Astrocyte of the spinal cord (primary cell): ENCODE results near the gene RPRML.
"Not testable (repeated sequence)": the region's sequence is repeated elsewhere in the genome, so short reads cannot be mapped to it uniquely, and the experiment has no call there.

Source experiments
- DNase-seq: peaks from one replicate; pipeline ENCODE4 v3.0.0; 2011; ENCODE audit warnings: low read depth, low spot score
- H3K4me3 ChIP-seq: 2 replicates; pipeline ENCODE4 v1.5.1; 2011; ENCODE audit warnings: low read depth, mild to moderate bottlenecking, low read length, moderate library complexity
- CTCF ChIP-seq: IDR thresholded peaks from 2 replicates; pipeline ENCODE4 v1.5.1; 2012; ENCODE audit warnings: low read depth, mild to moderate bottlenecking, low read length, inconsistent platforms
- in situ Hi-C: cut with HindIII; loops from 2 replicates; pipeline ENCODE4 v1.10.0; 2017; ENCODE audit warnings: low sequenced_read_pairs

RPRML gene

GRCh38 chr17:46968224-46968834 is 10.7 kb downstream of the RPRML start:
- H3K4me3 ChIP-seq: no peak overlapping the region
- in situ Hi-C loops: no loop called here
- no peak for TF ChIP-seq CTCF
- no peak for DNase-seq

GRCh38 chr17:46964315-46965265 is 14.5 kb downstream of the RPRML start:
- in situ Hi-C loops: no loop called here
- no peak for TF ChIP-seq CTCF
- no peak for DNase-seq
- H3K4me3 ChIP-seq: no peak overlapping the region

GRCh38 chr17:46963571-46963970 is 15.5 kb downstream of the RPRML start:
- in situ Hi-C loops: no loop called here
- no peak overlapping the region for H3K4me3 ChIP-seq
- DNase-seq: no peak
- TF ChIP-seq CTCF: no peak

- in situ Hi-C loops: no loop called here
- no peak overlapping the region for H3K4me3 ChIP-seq
- peak; percentile 48 for DNase-seq
- TF ChIP-seq CTCF: no peak
Measured at GRCh38 chr17:46962374-46962790, 16.7 kb downstream of the RPRML start.

- no peak for TF ChIP-seq CTCF
- in situ Hi-C loops: no loop called here
Measured at GRCh38 chr17:46960152-46960551, 18.9 kb downstream of the RPRML start.

GRCh38 chr17:46958041-46958591 is 20.9 kb downstream of the RPRML start:
- no peak overlapping the region for H3K4me3 ChIP-seq
- TF ChIP-seq CTCF: no peak
- in situ Hi-C loops: no loop called here
- no peak for DNase-seq

More at GRCh38 chr17:46960152-46960551, 18.9 kb downstream of the RPRML start:
- DNase-seq: no peak
- H3K4me3 ChIP-seq: no peak overlapping the region

GRCh38 chr17:46953191-46953590 is 25.9 kb downstream of the RPRML start:
- DNase-seq, in situ Hi-C loops, H3K4me3 ChIP-seq: not testable (repeated sequence)
